HG03521 (cell line): ENCODE results near the gene IL37.

Experiments used
- ATAC-seq: cut with Tn5 transposase; IDR thresholded peaks from one replicate; pipeline ENCODE4 v1.9.1; 2021; ENCODE audit warnings: mild to moderate bottlenecking, moderate library complexity; ENCODE audit not compliant: unreplicated experiment

Gene IL37

DNA sequence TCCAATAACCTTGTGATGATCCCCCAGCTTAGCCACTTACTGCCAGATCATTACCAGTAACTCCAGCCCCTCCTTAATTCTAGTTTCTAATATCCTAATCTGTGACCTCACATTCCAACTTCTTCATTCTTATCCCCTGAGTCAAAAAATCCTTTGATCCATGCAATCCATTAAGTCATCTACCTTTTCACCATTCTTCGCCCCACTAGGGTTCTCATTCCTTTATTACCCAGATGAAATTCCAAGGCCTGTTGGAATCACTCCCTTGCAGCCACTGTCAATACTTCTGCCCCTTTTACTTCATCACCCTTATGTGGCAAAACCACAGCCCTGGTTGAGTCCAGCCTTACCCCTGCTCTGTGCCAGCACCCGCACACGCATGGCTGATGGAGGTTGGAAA, 46.5 kb downstream of the IL37 start:
- ATAC-seq: no peak

DNA sequence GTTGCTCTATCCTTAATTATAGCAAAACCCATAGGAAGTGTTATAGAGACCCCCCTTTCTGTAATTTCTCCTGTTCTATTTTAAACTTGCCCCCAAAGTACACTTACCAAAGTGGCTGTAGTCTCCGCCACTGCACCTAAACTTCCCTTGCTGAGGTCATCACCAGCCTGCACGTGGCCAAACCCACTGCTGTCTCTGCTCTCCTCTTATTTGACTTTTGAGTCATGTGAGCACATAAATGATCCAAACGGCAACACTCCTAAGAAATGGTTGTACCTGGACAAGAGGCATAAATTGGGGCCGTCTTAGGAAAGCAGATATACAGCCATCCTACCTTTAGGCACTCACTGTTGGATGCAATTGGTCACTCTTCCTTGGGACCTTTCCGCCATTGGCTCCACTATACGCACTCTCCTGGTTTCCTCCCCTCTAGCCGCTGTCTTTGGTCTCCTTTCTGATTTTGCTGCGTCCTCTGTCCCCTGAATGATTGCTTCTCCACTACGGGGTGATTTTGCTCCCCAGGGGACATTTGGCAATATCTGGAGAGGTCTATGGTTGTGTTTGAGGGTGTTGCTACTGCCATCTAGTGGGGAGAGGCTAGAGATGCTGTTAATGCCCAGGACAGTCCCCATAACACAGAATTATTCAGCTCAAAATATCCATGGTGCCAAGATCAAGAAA, 47.6 kb downstream of the IL37 start:
- ATAC-seq: no peak

DNA sequence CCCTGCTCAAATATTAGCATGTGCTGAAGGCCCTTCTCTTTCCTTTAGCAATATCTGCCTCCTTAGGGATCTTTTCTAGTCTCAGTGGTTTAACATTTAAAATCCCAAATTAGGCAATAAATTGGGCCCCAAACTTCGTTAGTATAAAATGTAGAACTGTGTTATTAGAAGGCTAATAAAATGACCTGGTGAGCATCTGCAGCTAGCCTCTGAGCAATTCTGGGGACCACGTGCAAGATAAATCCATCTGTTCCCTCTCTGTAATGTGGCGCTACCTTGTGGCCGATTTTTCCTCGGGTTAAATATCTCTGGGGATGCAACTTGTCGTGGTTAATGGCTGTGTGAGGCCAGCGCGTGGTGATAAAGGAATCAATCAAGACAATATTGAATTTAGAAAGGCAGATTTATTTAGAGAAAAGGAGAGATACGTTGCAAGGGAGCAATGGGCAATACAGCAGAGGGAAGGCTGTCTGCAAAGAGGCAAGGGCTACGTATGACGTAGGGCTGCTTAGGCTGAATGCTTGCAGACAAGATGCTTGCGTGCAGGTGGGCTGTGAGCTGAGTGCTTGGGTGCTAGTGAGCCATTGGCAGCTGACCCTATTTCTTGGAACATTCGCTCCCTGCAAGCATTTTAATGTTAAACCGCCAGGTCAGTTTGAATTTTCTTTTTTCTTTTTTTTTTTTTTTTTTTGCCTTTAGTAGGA, 48.3 kb downstream of the IL37 start:
- ATAC-seq: no peak

DNA sequence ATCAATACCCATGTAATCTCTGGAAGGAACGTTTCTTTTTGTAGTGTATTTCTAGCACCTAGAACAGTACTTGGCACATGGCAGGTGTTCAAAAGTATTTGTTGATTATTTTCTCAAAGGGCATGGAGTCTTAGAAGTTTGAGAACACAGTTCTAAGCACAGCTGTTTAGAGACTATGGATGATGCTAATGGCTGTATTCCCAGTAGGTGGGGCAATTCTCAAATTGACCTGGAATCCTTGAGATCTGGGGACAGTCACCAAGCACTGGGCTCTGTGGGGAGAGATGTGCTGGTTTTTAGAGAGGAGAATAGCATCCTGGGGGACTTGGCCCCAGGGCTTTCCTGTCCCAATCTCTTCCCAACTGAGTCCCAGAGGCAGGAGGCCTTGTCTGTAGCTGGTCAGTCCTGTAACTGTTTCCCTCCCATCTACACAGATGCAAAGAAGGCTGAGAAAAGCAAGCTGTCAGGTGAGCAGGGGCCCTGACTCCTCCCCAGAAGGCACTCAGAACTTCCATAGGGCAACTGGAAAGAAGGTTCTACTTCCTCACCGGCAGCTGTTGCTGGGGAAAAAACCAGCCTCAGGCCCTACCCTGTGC, 49.4 kb downstream of the IL37 start:
- ATAC-seq: no peak

DNA sequence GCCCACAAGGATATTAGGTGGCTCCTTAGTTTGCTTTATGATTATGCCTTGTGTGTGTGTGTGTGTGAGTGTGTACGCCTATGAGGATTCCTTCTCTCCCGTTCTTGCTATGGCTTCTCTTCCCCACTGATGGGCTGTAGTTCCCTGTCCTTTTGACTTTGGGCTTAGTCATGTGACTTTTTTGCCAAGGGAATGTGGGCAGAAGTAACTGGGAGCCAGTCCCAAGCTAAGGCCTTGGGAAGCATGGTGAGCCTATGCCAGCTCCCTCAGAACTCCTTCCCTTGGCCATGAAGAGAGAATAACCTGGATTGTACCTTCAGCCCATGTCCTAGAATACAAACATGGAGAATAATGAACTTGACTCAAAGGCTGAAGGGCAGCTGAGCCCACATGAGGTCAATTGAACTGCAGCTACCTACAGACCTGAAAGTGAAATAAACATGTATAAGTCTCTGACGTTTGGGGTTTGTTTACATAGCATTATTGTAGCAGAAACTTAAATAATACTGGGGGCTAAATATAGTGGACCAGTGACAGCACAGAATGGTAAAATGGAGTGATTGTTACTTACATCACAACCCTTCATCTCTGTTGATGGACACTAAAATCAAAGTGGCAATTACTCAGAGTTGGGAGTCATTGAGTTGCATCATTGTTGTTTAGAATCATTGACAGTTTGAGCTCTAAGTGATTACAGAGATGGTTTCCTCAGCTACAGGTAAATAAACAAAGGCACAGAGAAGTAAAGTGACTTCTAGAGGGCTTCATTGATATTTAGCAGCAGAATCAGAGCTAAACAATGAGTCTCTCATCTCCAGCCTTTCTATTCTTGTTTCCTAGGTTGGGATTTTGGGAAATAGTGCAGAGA, 51.6 kb downstream of the IL37 start:
- ATAC-seq: no peak

DNA sequence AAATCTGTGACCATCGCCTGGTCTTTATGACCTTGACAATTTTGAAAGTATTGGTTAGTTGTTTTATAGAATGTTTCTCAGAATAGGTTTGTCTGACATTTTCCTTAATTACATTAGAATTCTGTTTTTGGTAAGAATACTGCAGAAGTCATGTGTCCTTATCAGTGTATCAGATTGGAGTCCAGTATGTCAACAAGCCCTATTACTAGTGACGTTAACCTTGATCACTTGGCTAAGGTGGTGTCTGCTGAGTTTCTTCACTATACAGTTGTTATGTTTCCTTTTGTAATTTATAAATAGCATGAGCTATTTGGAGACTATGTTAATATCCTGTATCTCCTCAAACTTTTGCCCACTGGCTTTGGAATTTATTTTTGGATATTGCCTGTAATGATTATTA, 56.1 kb downstream of the IL37 start:
- ATAC-seq: no peak
